Thyroid gland (tissue), 4 donors: ENCODE results near the gene C9orf72. TPM values are rescaled to one million over a fixed set of nuclear protein-coding genes. Genes with fewer than 3 reads are reported as not detected.
"Not testable (repeated sequence)": the region's sequence is repeated elsewhere in the genome, so short reads cannot be mapped to it uniquely, and the experiment has no call there.

ENCODE experiments used
- DNase-seq, 2 donors: peaks; one replicate each; pipeline ENCODE4 v3.0.0-alpha.2; 2019
- H3K27ac ChIP-seq, 3 donors: fragments of 200-600 bp; sonication (generic); 1 replicate in 2 of 3; 2 replicates in 1 of 3; pipeline ENCODE4 v1.5.1; 2016 to 2019; ENCODE audit warnings: mild to moderate bottlenecking in 1 of 3, moderate library complexity in 1 of 3
- H3K27me3 ChIP-seq: fragments of 200-600 bp; sonication (generic); one replicate; pipeline ENCODE4 v1.5.1; 2019
- H3K36me3 ChIP-seq, 2 donors: fragments of 200-600 bp; sonication (generic); one replicate each; pipeline ENCODE4 v1.5.1; 2016 to 2019
- H3K4me1 ChIP-seq, 2 donors: fragments of 200-600 bp; sonication (generic); one replicate each; pipeline ENCODE4 v1.5.1; 2017 to 2019
- H3K4me3 ChIP-seq, 3 donors: fragments of 200-600 bp; sonication (generic); replicated peaks in 1 of 3; 1 replicate in 2 of 3; 2 replicates in 1 of 3; pipeline ENCODE4 v1.5.1; 2016; ENCODE audit warnings: mild to moderate bottlenecking in 1 of 3
- H3K9me3 ChIP-seq: fragments of 200-600 bp; sonication (generic); one replicate; pipeline ENCODE4 v1.5.1; 2017
- POLR2A ChIP-seq, 2 donors: fragments of 450-650 bp; IDR thresholded peaks; one replicate each; pipeline ENCODE4 v1.6.1; 2017; ENCODE audit warnings: antibody characterized with exemption in 2 of 2, mild to moderate bottlenecking in 2 of 2, moderate library complexity in 1 of 2
- WGBS, 2 donors: methylation state at CpG; one replicate each; pipeline ENCODE4 v1.1.5; 2017; 5-methylcytosine and 5-hydroxymethylcytosine counted together
- intact Hi-C: fragments of 100-400 bp; cut with DNase I; formaldehyde crosslinking; loops from one replicate; pipeline ENCODE4 v1.15.1; 2023
- total RNA-seq, 4 donors: library from RNA; depleted of rRNA; stranded (reverse); fragments of >200 nt; gene quantifications; one replicate each; pipeline ENCODE4 v1.2.3, GENCODE V29; 2016
- TF ChIP-seq, protein P1 (sequence below), 6 experiments: fragments of 200-600 bp in 3 of 6; fragments of 450-650 bp in 3 of 6; sonication (generic) in 3 of 6; IDR thresholded peaks; one replicate each; pipeline ENCODE4 v1.5.1; 2016 to 2019; ENCODE audit warnings: antibody characterized with exemption in 6 of 6, mild to moderate bottlenecking in 2 of 6, inconsistent platforms in 1 of 6, moderate library complexity in 1 of 6

Gene C9orf72
- total RNA-seq, 4 donors from 2014 or later, result 26.1 to 58.0 (median 49.5) TPM

- no peaks in the 10 kb centered on the region for H3K27me3 ChIP-seq
- no peak overlapping the region for H3K27ac ChIP-seq
- no peaks in the 10 kb centered on the region for H3K36me3 ChIP-seq
- TF ChIP-seq, protein P1, sequence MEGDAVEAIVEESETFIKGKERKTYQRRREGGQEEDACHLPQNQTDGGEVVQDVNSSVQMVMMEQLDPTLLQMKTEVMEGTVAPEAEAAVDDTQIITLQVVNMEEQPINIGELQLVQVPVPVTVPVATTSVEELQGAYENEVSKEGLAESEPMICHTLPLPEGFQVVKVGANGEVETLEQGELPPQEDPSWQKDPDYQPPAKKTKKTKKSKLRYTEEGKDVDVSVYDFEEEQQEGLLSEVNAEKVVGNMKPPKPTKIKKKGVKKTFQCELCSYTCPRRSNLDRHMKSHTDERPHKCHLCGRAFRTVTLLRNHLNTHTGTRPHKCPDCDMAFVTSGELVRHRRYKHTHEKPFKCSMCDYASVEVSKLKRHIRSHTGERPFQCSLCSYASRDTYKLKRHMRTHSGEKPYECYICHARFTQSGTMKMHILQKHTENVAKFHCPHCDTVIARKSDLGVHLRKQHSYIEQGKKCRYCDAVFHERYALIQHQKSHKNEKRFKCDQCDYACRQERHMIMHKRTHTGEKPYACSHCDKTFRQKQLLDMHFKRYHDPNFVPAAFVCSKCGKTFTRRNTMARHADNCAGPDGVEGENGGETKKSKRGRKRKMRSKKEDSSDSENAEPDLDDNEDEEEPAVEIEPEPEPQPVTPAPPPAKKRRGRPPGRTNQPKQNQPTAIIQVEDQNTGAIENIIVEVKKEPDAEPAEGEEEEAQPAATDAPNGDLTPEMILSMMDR (IDR thresholded peaks at IDR 0.05), result no peak
- intact Hi-C loops, result no loop called here
- no peak overlapping the region for H3K4me3 ChIP-seq
- no peak for DNase-seq
- H3K4me1 ChIP-seq, result peaks cover 9 to 10% of the 10 kb centered on the region in 2 donors
- no peaks in the 10 kb centered on the region for H3K9me3 ChIP-seq
Observed at GRCh38 chr9:27504259-27504658, 69.0 kb downstream of the C9orf72 start.

GRCh38 chr9:27503623-27504022 is 69.7 kb downstream of the C9orf72 start:
- Histone ChIP-seq H3K4me1 (peaks cover 9 to 10% of the 10 kb centered on the region in 2 donors), H3K27ac (no peak overlapping the region), H3K27me3 (no peaks in the 10 kb centered on the region), H3K9me3 (no peaks in the 10 kb centered on the region), H3K36me3 (no peaks in the 10 kb centered on the region), H3K4me3 (no peak overlapping the region)
- intact Hi-C loops, result no loop called here
- 80 to 83% methylated on average over 4 of the region's 4 CpGs for WGBS, 2 donors
- TF ChIP-seq POLR2A (IDR thresholded peaks at IDR 0.05), result no peak
- TF ChIP-seq, protein P1 (IDR thresholded peaks at IDR 0.05), result no peak
- DNase-seq, result no peak

DNA sequence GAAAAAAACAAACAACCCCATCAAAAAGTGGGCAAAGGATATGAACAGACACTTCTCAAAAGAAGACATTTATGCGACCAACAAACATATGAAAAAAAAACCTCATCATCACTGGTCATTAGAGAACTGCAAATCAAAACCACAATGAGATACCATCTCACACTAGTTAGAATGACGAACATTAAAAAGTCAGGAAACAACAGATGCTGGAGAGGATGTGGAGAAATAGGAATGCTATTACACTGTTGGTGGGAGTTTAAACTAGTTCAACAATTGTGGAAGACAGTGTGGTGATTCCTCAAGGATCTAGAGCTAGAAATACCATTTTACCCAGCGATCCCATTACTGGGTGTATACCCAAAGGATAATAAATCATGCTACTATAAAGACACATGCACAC is 72.4 kb downstream of the C9orf72 start:
- H3K36me3 ChIP-seq, H3K4me3 ChIP-seq, H3K27me3 ChIP-seq, intact Hi-C loops, H3K27ac ChIP-seq, DNase-seq, H3K9me3 ChIP-seq: not testable (repeated sequence)
- H3K4me1 ChIP-seq, result peaks cover 4 to 11% of the 10 kb centered on the region in 2 donors
- 93 to 94% methylated on average over 3 of the region's 3 CpGs for WGBS, 2 donors

- Histone ChIP-seq H3K27ac (no peak overlapping the region), H3K27me3 (no peaks in the 10 kb centered on the region), H3K4me1 (peaks cover 0 to 5% of the 10 kb centered on the region in 2 donors), H3K4me3 (no peak overlapping the region), H3K9me3 (no peaks in the 10 kb centered on the region), H3K36me3 (no peaks in the 10 kb centered on the region)
- TF ChIP-seq POLR2A (IDR thresholded peaks at IDR 0.05), result no peak
- TF ChIP-seq, protein P1 (IDR thresholded peaks at IDR 0.05), result no peak
- intact Hi-C loops, result no loop called here
- 59 to 71% methylated on average over 2 of the region's 2 CpGs for WGBS, 2 donors
- DNase-seq, result no peak
Observed at GRCh38 chr9:27499451-27499850, 73.8 kb downstream of the C9orf72 start.

DNA sequence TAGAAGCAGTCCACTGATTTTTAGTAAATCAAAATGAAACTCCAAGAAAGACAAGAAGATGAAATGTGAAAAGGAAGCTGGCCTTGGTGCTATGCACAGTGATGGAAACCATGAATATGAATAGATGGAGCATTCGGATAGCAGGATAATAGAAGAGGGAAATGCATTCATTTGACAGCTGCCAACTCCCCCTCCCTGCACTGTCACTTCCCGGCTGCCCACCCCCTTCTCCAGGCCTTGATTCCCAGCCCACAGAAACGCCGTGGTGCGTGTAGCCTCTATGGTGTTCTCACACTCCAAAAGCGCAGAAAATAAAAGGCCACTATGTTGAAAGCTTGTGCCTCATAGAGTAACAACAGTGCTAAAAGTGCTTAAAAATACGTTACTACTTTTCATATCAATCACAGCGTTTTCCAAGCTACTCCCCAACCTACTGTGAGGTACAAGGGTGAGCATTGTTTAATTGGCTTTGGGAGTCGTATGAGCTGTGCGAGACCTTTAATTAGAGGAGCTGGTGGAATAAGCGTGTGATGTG is 75.3 kb downstream of the C9orf72 start:
- H3K36me3 ChIP-seq, result no peaks in the 10 kb centered on the region
- peaks cover 0 to 5% of the 10 kb centered on the region in 2 donors for H3K4me1 ChIP-seq
- H3K27me3 ChIP-seq, result no peaks in the 10 kb centered on the region
- no peaks in the 10 kb centered on the region for H3K9me3 ChIP-seq
- intact Hi-C loops, result no loop called here
- no peak overlapping the region for H3K27ac ChIP-seq
- 82 to 85% methylated on average over 11 of the region's 11 CpGs for WGBS, 2 donors
- TF ChIP-seq POLR2A (IDR thresholded peaks at IDR 0.05), result no peak
- TF ChIP-seq, protein P1 (IDR thresholded peaks at IDR 0.05), result no peak
- DNase-seq, result no peak
- no peak overlapping the region for H3K4me3 ChIP-seq

Other genes with a start within 250 kb of the C9orf72 start
- not detected for gene IFNK, start 49.2 kb downstream of the C9orf72 start, total RNA-seq
- gene MOB3B, start 43.7 kb downstream of the C9orf72 start, total RNA-seq, result 10 to 100 TPM in 3 of 4 donors, 1 to 10 TPM in 1; 9.8 to 17.6 (median 14.6) TPM